GM18873 (cell line): ENCODE measurements around the gene RHOG.
"Not testable (repeated sequence)": the region's sequence is repeated elsewhere in the genome, so short reads cannot be mapped to it uniquely, and the experiment has no call there.

Experiments
- ATAC-seq: cut with Tn5 transposase; IDR thresholded peaks from one replicate; pipeline ENCODE4 v1.9.1; 2021; ENCODE audit warnings: mild to moderate bottlenecking, moderate library complexity, moderate number of reproducible peaks; ENCODE audit not compliant: unreplicated experiment, low FRiP score

Gene RHOG

GRCh38 chr11:3840870-3841425, at the start of gene RHOG:
TSS of gene RHOG (minus strand) at chr11:3840959. CDS start at chr11:3828138, 12,821 bp downstream.
- ATAC-seq, result peak; percentile 14

DNA sequence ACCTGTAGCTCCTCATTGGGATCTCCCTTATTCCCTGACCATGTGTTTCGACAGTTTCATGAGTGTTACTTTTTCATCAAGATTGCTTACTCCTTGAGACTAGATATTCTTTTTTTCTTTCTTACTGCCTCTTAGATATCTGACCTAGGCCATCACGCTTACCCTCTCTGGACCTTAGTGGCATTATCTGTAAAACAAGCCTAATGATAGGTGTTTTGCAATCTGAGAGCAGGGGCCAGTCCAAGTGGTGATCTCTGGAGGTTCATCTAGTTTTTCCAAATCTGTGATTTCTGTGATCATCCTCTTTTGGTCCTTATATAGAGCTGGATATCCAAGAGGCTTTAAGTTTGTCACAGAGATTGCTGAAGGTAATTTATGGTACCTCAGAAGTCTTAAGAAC, 49.3 kb upstream of the RHOG start:
- ATAC-seq, result no peak

DNA sequence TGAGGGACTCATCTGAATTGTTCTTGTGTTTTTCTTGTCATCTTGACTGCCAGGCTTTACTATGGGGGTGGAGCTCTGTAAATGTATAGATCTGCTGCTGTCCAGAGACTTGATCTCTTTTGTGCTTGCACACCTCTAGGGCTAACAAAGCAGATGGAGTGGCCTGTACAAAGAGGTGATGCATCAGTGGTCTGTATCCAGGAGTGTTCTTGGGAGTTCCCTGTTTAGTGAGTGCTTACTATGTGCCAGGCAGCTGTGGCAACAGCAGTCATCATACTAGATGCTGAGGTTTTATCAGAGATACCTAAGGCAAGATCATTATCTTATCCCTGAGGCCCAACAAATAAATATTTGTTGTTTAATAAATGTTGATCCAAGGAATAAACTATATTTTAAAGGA, 48.1 kb upstream of the RHOG start:
- no peak for ATAC-seq

DNA sequence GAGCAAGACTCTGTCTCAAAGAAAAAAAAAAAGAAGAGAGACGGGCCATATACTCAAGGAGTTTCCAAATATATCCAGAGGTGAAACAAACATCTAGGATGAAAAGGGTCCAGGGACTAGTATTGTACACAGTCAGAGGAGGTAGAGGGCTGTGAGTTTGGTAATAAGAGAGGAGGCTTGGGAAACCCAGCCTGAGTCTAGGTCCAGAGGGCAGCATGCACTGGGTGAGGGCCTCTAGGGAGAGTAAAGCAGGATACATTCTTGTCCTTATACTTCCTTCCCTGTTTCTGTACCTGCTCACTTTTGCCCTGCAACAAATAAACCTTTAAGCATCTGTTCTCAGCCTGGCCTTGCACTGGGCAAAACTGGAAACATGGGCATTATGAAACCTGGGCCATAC, 46.2 kb upstream of the RHOG start:
- ATAC-seq, result no peak

GRCh38 chr11:3885855-3886254, 45.1 kb upstream of the RHOG start:
- no peak for ATAC-seq

DNA sequence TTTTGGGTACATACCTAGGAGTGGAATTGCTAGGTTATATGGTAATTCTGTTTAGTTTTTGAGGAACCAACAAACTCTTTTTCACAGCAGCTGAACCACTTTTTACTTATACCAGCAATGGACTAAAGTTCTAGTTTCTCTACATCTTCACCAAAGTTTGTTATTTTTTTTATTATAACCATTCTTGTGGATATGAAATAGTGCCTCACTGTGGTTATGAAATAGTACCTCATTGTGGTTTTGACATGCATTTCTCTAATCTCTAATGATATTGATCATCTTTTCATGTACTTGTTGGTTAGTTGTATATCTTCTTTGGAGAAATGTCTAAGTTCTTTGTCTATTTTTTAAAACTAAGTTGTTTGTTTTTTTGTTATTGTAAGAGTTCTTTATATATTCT, 41.9 kb upstream of the RHOG start:
- no peak for ATAC-seq

DNA sequence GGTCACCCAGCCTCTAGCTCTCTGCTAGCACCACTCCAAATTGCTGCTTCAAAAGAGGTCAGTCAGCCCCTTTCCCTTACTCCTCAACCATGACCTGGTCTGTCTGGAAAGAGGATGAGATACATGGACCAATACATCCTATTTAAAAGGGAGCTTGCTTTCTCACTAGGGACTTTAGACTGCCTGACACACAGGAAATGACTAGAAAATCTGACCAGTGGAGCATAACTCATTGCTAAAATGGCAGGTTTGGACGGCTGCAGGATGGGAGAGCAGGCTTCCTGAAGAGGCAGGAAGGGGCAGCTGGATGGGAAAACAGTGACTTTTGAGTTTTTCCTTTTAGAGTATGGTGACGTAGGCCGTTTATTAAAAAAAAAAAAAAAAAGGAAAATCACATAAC, 40.0 kb upstream of the RHOG start:
- no peak for ATAC-seq

DNA sequence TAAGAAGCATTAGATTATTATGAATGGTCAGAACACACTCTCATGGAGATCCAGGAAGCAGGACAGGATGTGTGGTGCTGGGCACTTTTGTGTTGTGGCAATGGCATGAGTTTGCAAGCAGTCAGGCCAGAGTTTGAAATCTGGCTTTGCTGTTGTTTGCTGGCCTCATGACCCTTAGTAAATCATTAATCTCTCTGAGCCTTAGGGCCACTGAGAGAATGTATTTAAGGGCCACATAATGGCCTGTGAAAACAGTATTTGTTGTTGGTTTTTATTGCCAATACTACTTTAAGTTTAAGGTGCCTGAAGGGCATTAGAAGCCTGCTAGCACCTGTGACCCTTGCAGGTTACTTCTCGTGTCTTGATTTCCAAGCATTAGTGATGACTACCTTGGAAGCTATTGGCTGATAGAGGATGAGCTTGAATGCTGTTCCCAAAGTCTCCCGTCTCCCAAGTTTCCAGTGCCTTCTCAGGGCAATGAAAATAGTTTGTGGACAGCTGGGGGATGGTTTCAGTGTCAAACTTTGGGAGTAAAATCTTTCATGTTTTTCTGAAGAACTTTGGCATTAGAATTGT, 39.3 kb upstream of the RHOG start:
- ATAC-seq, result no peak

GRCh38 chr11:3879216-3879966, 38.6 kb upstream of the RHOG start:
- no peak for ATAC-seq

GRCh38 chr11:3878258-3878584, 37.5 kb upstream of the RHOG start:
- ATAC-seq, result no peak

DNA sequence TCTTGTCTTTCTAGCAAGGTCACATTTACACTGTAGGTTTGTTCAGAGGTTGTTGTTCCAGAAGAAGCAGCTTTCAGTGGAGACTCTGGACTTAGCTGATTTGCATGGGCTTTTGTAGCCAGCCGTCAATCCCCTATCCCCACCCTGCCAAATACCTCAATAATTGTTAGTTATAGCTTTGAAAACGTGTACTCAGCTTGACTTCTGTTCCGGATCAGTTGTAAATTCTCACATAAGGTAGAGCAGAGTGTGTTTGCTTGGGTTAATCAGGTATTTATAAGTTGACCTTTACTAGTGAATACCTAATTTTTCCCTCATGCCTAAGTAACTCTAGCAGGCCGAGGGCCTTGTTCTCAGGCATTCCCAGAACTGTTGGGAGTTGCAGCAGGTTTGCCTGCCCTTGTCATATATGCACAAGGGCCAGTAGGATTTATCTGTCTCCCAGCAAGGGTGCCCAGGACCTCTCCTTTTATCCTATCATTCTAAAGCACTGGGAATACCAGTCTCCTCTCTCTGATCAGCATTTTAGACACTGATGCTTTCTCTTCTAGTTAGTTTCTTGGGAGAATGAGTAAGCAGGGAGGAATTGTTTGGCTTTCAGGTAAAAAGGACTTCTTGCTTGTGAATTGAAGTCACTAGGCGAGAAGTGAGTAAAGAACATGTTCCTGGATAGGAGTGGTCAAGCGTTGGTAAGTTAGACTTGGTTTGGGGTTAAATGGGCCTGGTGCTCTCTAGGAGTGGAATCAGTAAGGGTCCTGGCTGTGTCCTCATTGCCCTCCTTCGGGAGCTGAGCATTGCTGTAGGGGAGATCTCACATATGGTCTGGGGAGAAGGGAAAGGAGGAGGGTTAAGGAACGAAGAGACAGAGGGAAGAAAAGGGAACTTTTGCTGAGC, 36.9 kb upstream of the RHOG start:
- no peak for ATAC-seq

DNA sequence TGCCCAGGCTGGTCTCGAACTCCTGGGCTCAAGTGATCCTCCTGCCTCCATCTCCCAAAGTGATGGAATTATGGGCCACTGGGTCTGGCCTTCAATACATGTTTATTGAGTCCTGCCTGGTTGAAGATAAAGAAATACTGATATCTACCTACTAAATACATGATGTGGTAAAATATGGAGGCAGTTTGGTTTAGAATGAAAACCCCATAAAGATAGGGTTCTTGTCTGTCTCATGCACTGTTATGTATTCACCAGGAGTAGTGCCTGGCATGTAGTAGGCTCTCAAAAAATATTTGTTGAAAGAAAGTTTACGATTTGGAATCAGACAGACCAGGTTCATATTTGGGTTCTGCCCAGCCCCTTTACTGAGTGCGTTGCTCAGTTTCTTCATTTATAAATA, 35.9 kb upstream of the RHOG start:
- ATAC-seq, result no peak

- no peak for ATAC-seq
These were observed 33.1 kb upstream of the RHOG start for GRCh38 chr11:3873712-3874349.

DNA sequence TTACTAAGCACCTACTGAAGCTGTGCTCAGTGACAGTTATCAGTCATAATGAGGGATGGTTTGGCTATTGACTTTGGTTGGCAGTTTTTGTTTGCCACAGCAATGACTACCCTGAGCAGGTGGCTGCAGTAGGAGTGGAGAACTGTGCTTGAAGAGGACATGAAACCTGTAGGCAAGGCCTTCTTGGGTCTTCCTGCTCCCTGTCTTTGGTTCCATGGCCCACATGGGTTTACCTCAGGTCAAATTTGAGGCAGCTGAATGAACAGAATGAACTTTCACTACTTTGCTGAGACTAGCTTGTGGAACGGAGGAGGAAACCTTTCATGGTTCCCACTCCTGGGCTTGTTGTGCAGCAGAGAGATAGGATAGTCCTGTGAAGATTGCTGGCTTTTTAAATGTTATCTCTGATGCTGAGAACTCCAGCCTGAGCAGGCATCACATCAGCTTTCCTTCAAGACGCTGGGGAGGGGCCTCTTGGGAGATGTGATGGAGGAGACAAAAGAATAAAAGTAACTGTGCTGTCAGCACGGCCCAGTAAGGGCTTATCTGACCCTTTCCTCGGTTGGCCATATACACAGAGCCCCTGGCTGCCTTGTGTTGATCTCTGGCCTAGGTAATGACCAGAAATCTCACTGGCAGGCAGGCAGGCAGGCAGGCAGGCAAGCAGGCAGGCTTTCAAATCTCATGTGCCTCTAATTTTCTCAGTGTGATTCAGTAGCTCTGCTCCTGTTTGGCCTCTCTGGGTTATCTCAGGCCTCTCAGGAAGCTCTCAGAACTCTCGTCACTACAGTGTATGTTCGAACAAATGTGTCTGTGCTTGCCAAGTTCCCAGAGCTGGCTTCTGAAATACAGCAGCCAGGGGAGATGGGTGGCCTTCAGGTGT, 26.7 kb upstream of the RHOG start:
- ATAC-seq, result peak; percentile 73

DNA sequence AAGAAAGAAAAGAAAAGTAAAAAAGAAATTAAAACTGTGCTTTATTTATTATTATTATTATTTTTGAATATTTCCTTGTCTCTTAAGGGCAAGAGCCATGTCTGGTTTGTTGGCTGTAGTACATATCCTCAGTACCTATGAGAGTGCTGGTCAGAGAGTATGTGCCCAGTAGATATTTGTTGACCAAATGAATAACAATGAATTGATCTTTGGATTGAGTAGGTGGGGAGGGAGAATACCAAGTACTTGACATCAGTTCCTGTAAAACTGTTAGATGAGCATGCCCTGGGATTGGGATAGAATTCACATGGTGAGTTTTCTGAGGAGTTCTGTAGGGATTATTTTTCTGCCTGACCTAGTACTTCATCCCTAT, 26.1 kb upstream of the RHOG start:
- no peak for ATAC-seq

DNA sequence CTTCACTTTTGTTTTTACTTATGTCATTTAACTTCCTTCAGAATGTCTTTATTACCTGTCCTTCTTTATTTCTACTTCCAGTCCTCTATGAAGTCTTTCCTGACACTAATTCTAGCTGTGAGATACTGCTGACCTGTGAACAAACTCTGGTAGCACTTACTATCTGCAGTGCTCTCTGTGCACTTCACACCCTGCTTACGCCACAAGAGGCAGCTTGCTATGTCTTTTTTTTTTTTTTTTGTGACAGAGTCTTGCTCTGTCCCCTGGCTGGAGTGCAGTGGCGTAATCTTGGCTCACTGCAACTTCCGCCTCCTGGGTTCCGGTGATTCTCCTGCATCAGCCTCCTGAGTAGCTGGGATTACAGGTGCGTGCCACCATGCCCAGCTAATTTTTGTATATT, 25.4 kb upstream of the RHOG start:
- no peak for ATAC-seq

- no peak for ATAC-seq
These were observed 24.8 kb upstream of the RHOG start for GRCh38 chr11:3865388-3866193.

DNA sequence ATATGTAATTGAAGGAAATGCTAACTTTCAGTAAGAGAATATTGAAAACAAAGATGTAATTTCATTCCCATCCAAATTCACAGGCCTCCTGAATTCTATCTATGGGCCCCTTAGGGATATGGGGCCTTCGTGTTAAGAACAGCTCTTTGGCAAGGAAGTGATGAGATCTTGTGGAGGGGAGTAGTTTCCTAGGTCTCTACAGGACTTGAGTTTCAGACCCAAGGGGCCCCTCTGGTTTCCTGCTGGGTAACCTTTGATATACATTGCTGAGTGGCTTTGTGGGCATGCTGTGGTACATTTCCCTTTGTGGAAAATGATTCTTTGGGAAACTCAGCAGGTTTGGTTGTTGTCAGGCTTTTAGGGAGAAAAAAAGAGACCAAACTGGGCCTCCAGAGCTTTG, 20.9 kb upstream of the RHOG start:
- ATAC-seq, result no peak

DNA sequence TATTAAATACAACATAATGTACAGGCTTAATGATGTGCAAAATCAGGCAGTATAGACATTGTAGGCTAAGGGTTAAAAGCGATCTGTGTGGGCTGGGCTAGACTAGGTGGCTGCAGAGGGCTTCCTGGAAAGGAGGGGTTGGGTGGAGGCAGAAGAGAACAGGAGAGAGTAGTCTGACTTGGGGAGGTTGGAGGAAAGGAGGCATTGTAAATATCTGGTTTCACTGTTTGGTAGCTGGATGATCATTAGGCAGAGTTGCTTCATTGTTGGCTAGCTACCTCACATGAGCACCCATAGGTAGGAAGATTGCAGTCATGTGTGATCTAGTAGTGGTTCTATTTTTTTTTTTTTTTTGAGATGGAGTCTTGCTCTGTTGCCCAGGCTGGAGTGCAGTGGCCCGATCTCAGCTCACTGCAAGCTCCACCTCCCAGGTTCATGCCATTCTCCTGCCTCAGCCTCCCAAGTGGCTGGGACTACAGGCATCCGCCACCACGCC, 20.2 kb upstream of the RHOG start:
- ATAC-seq, result not testable (repeated sequence)
